Activated naive CD4-positive, alpha-beta T cell treated with anti-CD3 and anti-CD28 coated beads for 36 hours (primary cell): ENCODE results near the gene SND1. TPM values are rescaled to one million over a fixed set of nuclear protein-coding genes. Genes with fewer than 3 reads are reported as not detected.

Experiments
- CTCF ChIA-PET: fragments of 350-600 bp; sonication (Branson Sonifier 250); formaldehyde crosslinking; loops from one replicate; lab custom pipeline; 2021; ENCODE audit warnings: antibody characterized with exemption; lab: Charles Lee
- DNase-seq: peaks from one replicate; pipeline ENCODE4 v3.0.0-alpha.2; 2020
- H3K27ac Mint-ChIP-seq: one replicate; pipeline ENCODE4 v1.8.0; 2021; ENCODE audit warnings: mild to moderate bottlenecking, mixed read lengths
- H3K27me3 Mint-ChIP-seq: one replicate; pipeline ENCODE4 v1.8.0; 2021; ENCODE audit warnings: low read depth, mixed read lengths
- H3K36me3 Mint-ChIP-seq: one replicate; pipeline ENCODE4 v1.8.0; 2021; ENCODE audit warnings: low read depth, mixed read lengths
- H3K4me1 Mint-ChIP-seq: one replicate; pipeline ENCODE4 v1.8.0; 2021; ENCODE audit warnings: low read depth, mixed read lengths
- H3K4me3 Mint-ChIP-seq: one replicate; pipeline ENCODE4 v1.8.0; 2021; ENCODE audit warnings: mild to moderate bottlenecking, moderate library complexity, mixed read lengths
- H3K9me3 Mint-ChIP-seq: one replicate; pipeline ENCODE4 v1.8.0; 2021; ENCODE audit warnings: mixed read lengths
- intact Hi-C: fragments of 100-400 bp; cut with micrococcal nuclease; formaldehyde crosslinking; loops from one replicate; pipeline ENCODE4 v1.15.1; 2023
- total RNA-seq, 2 experiments: library from RNA; stranded (reverse); gene quantifications; one replicate each; pipeline ENCODE4 v1.2.3, GENCODE V29; 2021

The SND1 gene
- total RNA-seq, 2 experiments from 2014 or later = 184 to 211 TPM

GRCh38 chr7:128056901-128057300 lies 404.9 kb downstream of the SND1 start:
- no peak overlapping the region for H3K27ac Mint-ChIP-seq
- H3K36me3 Mint-ChIP-seq = peaks cover 2% of the 10 kb centered on the region
- intact Hi-C loops = no loop called here
- H3K9me3 Mint-ChIP-seq = no peaks in the 10 kb centered on the region
- no peaks in the 10 kb centered on the region for H3K27me3 Mint-ChIP-seq
- CTCF ChIA-PET = no interaction called here
- H3K4me1 Mint-ChIP-seq = peaks cover 53% of the 10 kb centered on the region
- DNase-seq = no peak
- no peak overlapping the region for H3K4me3 Mint-ChIP-seq

- no peaks in the 10 kb centered on the region for H3K27me3 Mint-ChIP-seq
- CTCF ChIA-PET = interaction anchor here (2.6 kb wide), 1 partner anchor 151 kb away, joined by 9 read pairs; no protein-coding TSS in a partner anchor
- DNase-seq = no peak
- no peak overlapping the region for H3K4me3 Mint-ChIP-seq
- intact Hi-C loops = loop anchor here (2.0 kb wide), 2 partner anchors 25 to 51 kb away; no protein-coding TSS in a partner anchor
- no peak overlapping the region for H3K27ac Mint-ChIP-seq
- H3K36me3 Mint-ChIP-seq = peaks cover 2% of the 10 kb centered on the region
- H3K9me3 Mint-ChIP-seq = no peaks in the 10 kb centered on the region
- H3K4me1 Mint-ChIP-seq = peaks cover 46% of the 10 kb centered on the region
Measured at GRCh38 chr7:128057909-128058308, 405.9 kb downstream of the SND1 start.

DNA sequence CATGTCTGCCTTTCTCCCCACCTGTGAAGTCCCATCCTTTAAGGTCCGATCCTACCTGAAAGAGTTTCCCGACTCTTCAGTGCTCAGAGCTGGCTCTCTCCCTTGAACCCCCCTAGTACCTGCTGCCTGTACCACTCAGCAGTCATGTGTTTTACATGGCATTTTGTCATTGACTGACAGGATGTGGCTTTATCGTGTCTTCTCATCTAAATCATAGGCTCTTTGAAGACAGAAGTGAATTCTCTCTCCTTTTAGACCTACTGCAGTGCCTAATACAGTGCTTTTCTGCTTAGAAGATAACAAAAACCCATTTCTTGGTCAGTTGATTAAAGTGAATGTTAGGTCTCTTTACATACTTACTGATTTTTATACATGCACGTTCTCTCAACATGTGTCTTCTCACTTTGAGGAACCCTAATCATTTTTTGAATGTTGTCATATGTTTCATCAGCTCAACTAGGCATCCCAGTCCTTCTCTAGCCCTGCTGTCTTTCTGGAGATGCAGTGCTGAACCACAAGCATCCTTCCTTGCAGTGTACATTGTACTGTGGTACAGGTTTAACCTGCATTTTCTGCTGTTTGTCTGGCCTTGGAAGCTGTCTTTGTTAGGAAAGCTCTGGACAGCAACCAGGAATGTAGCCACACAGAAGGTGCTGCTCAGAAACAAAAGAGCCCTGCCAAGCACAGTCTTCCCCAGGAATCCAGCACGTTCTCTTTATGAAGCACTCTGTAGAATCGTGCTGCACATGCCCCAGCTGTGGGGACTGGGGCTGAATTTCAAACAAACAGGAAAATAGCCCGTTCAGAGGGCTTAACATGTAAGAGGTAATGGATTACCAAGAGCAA lies 407.4 kb downstream of the SND1 start:
- Mint-ChIP-seq H3K4me1 (peaks cover 49% of the 10 kb centered on the region), H3K9me3 (no peaks in the 10 kb centered on the region), H3K27ac (no peak overlapping the region), H3K27me3 (no peaks in the 10 kb centered on the region), H3K4me3 (no peak overlapping the region), H3K36me3 (no peaks in the 10 kb centered on the region)
- DNase-seq = peak; percentile 29
- CTCF ChIA-PET = interaction anchor here (0.6 to 2.6 kb wide), 5 partner anchors 10 to 699 kb away, joined by 3 to 9 read pairs (median 3); no protein-coding TSS in a partner anchor
- intact Hi-C loops = loop anchor here (2.0 kb wide), 2 partner anchors 27 to 49 kb away; no protein-coding TSS in a partner anchor

DNA sequence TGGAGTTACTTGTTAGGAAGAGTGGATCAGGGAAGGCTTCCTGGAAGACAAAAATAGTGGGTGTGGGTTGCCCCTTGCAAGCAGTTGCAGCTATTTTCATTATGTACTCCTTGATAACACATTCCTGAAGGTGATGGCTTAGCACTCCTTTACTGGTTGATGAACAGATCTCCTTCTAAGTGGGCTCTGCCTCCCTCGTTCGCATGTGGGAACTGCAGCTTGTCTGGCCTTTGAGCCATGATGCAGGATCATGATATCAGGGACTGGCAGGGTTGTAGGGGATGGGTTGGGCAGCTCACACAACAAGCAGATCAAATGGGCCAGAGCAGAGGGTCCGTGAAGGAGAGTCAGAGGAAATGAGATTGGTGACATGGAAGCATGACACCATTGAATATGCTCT lies 408.0 kb downstream of the SND1 start:
- no peaks in the 10 kb centered on the region for H3K36me3 Mint-ChIP-seq
- no peaks in the 10 kb centered on the region for H3K27me3 Mint-ChIP-seq
- peak overlapping the region; percentile 38 for H3K27ac Mint-ChIP-seq
- no peak for DNase-seq
- intact Hi-C loops = no loop called here
- H3K4me3 Mint-ChIP-seq = no peak overlapping the region
- CTCF ChIA-PET = interaction anchor here (0.6 to 2.6 kb wide), 3 partner anchors 10 to 700 kb away, joined by 3 to 9 read pairs (median 5); no protein-coding TSS in a partner anchor
- no peaks in the 10 kb centered on the region for H3K9me3 Mint-ChIP-seq
- H3K4me1 Mint-ChIP-seq = peaks cover 51% of the 10 kb centered on the region

DNA sequence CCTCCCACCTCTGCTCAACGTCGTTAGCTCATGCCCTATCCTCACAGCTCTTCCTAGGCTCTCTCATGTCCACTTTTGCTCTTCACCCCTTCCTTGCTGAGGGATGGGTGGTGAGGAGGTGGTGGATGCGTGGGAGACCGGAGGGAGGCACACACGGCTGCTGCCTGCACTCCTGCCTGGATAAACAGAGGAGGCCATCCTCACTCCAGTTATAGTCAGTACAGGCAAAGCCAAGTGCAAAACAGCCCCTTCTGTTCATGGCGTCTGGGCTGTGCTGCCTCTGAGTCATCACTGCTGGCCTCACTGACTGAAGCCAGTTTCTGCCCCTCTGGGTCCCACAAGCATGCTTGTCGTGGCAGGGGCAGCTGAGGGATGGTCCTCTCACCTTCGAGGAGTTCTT lies 411.1 kb downstream of the SND1 start:
- Mint-ChIP-seq H3K36me3 (no peaks in the 10 kb centered on the region), H3K27me3 (no peaks in the 10 kb centered on the region), H3K4me1 (peaks cover 36% of the 10 kb centered on the region), H3K27ac (no peak overlapping the region), H3K9me3 (no peaks in the 10 kb centered on the region), H3K4me3 (no peak overlapping the region)
- CTCF ChIA-PET = no interaction called here
- no peak for DNase-seq
- intact Hi-C loops = no loop called here

DNA sequence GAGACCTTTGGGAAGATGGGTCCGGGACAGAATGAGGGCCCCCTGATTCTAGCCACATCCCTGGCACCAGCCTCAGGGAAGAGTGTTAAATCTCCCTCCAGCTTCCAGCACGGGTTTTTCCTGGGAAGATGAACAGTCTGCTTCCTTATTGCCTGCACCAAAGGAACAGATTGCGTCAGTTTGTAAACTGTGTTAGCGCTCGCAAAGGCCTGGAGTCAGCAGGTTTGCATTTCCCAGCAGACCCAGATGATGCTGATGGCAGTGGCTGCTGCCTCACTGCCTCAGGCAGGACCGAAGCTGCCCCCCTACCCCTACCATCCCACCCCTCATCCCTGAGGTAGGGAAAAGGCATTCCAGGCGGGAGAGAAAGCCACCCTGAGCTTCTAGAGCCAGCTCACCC lies 413.9 kb downstream of the SND1 start:
- Mint-ChIP-seq H3K4me1 (peaks cover 17% of the 10 kb centered on the region), H3K9me3 (no peaks in the 10 kb centered on the region), H3K4me3 (no peak overlapping the region), H3K27ac (no peak overlapping the region), H3K36me3 (peaks cover 6% of the 10 kb centered on the region), H3K27me3 (no peaks in the 10 kb centered on the region)
- CTCF ChIA-PET = interaction anchor here (1.1 kb wide), 1 partner anchor 9 kb away, joined by 3 read pairs; no protein-coding TSS in a partner anchor
- intact Hi-C loops = no loop called here
- no peak for DNase-seq

GRCh38 chr7:128066395-128066794 lies 414.4 kb downstream of the SND1 start:
- H3K36me3 Mint-ChIP-seq = peaks cover 7% of the 10 kb centered on the region
- no peak overlapping the region for H3K27ac Mint-ChIP-seq
- no peak for DNase-seq
- CTCF ChIA-PET = no interaction called here
- peaks cover 22% of the 10 kb centered on the region for H3K4me1 Mint-ChIP-seq
- intact Hi-C loops = no loop called here
- no peaks in the 10 kb centered on the region for H3K9me3 Mint-ChIP-seq
- no peak overlapping the region for H3K4me3 Mint-ChIP-seq
- no peaks in the 10 kb centered on the region for H3K27me3 Mint-ChIP-seq

- peaks cover 25% of the 10 kb centered on the region for H3K4me1 Mint-ChIP-seq
- H3K27me3 Mint-ChIP-seq = no peaks in the 10 kb centered on the region
- CTCF ChIA-PET = no interaction called here
- no peaks in the 10 kb centered on the region for H3K9me3 Mint-ChIP-seq
- H3K4me3 Mint-ChIP-seq = no peak overlapping the region
- H3K36me3 Mint-ChIP-seq = peaks cover 9% of the 10 kb centered on the region
- intact Hi-C loops = no loop called here
- DNase-seq = no peak
- H3K27ac Mint-ChIP-seq = no peak overlapping the region
Measured at GRCh38 chr7:128066858-128067257, 414.9 kb downstream of the SND1 start.

DNA sequence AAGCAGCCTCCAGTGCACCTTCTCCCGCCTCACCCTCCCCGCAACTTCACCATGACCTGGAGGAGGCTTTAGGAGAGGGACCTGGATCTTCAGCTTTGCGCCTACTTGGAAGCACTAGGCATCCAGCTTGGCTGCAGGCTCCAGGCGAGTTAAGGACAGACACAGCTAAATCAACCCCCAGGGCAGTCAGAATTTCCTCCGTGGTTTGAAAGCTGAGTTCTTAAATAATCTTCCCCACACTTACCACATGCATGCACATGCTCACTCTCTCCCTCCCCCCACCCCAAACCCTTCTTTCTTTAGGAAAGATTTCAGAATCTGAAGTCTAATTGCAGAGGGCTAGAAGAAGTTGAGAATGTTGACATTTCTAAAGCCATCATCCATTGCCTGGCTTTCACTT lies 416.0 kb downstream of the SND1 start:
- H3K4me1 Mint-ChIP-seq = peaks cover 25% of the 10 kb centered on the region
- CTCF ChIA-PET = no interaction called here

DNA sequence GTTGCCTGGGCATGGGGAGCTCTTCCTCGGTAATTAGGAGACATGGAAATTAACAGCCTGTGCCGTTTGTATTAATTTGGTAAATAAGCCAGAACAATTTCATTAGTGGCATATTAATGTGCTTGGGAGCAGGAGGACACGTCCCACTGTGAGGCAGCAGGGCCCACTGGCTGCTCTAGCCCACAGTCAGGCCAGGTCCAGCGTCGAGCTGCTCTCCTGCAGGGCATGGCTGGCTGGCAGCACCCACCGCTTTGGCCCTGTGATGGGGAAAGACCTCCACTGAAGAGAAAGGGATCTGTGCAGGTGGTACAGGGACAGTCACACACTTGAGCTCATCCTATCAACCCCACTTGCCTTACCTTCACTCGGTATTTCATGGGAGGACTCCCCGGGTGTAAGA lies 416.8 kb downstream of the SND1 start:
- intact Hi-C loops = no loop called here
- H3K27me3 Mint-ChIP-seq = no peaks in the 10 kb centered on the region
- H3K36me3 Mint-ChIP-seq = peaks cover 9% of the 10 kb centered on the region
- no peak for DNase-seq
- CTCF ChIA-PET = interaction anchor here (0.9 to 1.6 kb wide), 2 partner anchors 9 to 359 kb away, joined by 3 to 5 read pairs; no protein-coding TSS in a partner anchor
- H3K4me1 Mint-ChIP-seq = peaks cover 25% of the 10 kb centered on the region
- no peak overlapping the region for H3K4me3 Mint-ChIP-seq
- no peak overlapping the region for H3K27ac Mint-ChIP-seq
- no peaks in the 10 kb centered on the region for H3K9me3 Mint-ChIP-seq

More for the DNA sequence above, 416.0 kb downstream of the SND1 start:
- intact Hi-C loops = no loop called here
- H3K27me3 Mint-ChIP-seq = no peaks in the 10 kb centered on the region
- DNase-seq = no peak
- no peak overlapping the region for H3K4me3 Mint-ChIP-seq
- peaks cover 9% of the 10 kb centered on the region for H3K36me3 Mint-ChIP-seq
- H3K9me3 Mint-ChIP-seq = no peaks in the 10 kb centered on the region
- H3K27ac Mint-ChIP-seq = no peak overlapping the region

DNA sequence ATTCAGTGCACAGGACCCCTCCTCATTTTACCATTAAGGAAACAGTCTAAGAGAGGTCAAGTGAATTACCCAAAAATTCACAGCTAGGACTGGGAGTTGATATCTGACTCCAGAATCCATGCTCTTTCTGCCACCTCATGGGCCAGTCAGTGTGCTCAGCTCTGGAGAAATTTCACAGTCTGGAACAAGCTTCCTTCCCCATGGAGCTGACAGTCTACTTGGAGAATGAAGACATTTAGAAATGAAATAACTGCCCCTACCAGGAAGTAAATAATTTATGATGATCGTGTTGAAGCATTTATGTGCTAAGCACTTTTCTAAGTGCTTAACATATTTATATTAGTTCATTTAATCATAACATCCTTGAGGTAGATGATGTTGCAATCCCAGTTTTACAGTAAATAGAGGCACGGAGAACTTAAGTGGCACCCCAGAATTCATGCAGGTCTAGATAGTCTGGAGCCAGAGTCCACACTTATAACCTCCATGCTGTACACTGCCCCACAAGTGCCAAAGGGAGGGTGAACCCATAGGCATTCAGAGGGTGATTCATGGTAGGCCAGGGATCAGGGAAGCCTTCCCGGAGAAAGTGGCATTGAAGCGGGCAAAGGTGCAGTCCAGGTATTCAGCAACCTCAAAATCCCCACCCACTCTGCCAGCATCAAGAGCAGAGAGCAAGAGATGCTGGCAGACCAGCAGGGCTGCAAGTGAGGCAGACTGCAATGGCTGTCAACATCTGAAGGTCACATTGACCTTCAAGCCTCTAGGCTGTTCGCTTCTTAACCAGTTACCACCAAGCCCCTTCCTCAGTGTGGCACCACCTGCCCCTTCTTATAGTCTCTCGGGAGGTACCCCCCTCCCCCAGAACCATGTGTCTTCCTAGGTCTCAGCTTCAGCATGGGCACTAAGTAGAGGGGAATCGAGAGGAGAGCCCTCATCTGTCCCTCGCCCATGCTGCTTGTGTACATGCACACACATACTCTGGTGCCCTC lies 417.7 kb downstream of the SND1 start:
- H3K27me3 Mint-ChIP-seq = no peaks in the 10 kb centered on the region
- H3K36me3 Mint-ChIP-seq = peaks cover 12% of the 10 kb centered on the region
- peaks cover 20% of the 10 kb centered on the region for H3K4me1 Mint-ChIP-seq
- DNase-seq = no peak
- H3K4me3 Mint-ChIP-seq = no peak overlapping the region
- no peak overlapping the region for H3K27ac Mint-ChIP-seq
- intact Hi-C loops = no loop called here
- CTCF ChIA-PET = interaction anchor here (0.9 to 1.6 kb wide), 2 partner anchors 9 to 360 kb away, joined by 3 to 5 read pairs; no protein-coding TSS in a partner anchor
- no peaks in the 10 kb centered on the region for H3K9me3 Mint-ChIP-seq

DNA sequence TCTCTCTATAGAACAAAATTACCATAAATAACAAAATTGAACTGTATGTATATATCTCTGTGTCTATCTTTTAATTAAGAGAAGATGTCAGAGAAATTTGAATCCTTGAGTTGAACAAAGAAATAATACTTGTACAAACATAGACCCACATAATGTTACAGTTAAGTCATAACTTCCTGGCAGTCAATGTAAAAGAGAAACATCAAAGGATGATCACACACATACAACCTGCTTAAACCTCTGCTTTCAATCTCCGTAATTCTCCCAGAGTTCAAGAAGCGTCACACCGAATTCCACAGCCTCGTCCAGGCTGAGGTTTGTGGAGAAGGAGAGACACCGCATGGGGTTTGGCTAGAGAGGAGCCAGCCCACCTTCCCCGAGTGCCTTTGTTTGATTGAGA lies 419.4 kb downstream of the SND1 start:
- Mint-ChIP-seq H3K27me3 (no peaks in the 10 kb centered on the region), H3K9me3 (no peaks in the 10 kb centered on the region), H3K36me3 (peaks cover 13% of the 10 kb centered on the region), H3K4me3 (no peak overlapping the region), H3K27ac (no peak overlapping the region), H3K4me1 (peaks cover 20% of the 10 kb centered on the region)
- CTCF ChIA-PET = no interaction called here
- DNase-seq = no peak
- intact Hi-C loops = no loop called here
